ENCODE data around the gene TYRO3.
A peak's percentile ranks its signal among the peaks of the same experiment; 100 is the strongest.
"Not testable (repeated sequence)": the region's sequence is repeated elsewhere in the genome, so short reads cannot be mapped to it uniquely, and the experiment has no call there.

The TYRO3 gene

DNA sequence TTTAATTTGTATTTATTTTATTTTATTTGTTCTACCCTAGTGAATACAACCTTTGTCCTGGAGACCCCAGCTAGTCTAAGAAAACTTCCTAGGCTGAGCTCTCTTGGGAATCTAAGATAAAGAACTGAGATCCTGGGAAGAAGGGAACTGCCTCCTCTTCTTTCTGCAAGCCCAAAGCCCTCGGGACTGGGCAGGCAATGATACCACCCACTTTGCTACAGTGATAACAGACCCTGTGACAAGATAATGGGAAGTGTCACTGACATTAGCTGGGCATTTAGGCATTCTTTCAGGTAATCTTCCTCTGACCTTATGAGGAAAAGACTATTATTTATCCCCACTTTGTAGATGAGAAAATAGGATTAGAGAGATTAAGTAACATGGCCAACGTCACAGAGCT is 15.1 kb downstream of the TYRO3 start:
- DNase-seq (ENCODE audit: low spot score), result no peak

DNA sequence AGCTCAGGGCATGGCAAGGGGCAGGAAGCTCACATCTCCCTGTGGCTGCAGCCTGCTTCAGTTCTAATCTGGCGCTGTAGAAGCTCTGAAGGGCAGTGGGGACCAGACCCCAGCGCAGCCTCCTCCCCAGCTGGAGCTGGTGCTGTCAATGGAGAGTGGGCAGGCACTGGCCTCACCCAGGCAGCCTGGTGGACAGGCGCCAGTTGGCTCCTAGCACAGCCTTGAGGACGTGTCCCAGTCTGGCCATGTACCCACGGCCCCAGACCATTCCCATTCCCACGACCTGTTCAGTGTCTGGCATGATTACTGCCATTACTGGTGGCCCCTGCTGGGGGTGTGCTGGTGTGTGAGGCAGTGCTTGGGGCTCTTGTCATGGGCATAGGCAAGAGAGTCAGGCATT is 16.3 kb downstream of the TYRO3 start:
- no peak for DNase-seq (ENCODE audit: low spot score)

DNA sequence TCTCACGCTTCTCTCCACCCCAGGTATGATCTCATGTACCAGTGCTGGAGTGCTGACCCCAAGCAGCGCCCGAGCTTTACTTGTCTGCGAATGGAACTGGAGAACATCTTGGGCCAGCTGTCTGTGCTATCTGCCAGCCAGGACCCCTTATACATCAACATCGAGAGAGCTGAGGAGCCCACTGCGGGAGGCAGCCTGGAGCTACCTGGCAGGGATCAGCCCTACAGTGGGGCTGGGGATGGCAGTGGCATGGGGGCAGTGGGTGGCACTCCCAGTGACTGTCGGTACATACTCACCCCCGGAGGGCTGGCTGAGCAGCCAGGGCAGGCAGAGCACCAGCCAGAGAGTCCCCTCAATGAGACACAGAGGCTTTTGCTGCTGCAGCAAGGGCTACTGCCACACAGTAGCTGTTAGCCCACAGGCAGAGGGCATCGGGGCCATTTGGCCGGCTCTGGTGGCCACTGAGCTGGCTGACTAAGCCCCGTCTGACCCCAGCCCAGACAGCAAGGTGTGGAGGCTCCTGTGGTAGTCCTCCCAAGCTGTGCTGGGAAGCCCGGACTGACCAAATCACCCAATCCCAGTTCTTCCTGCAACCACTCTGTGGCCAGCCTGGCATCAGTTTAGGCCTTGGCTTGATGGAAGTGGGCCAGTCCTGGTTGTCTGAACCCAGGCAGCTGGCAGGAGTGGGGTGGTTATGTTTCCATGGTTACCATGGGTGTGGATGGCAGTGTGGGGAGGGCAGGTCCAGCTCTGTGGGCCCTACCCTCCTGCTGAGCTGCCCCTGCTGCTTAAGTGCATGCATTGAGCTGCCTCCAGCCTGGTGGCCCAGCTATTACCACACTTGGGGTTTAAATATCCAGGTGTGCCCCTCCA is 19.1 kb downstream of the TYRO3 start:
- DNase-seq (ENCODE audit: low spot score), result no peak

DNA sequence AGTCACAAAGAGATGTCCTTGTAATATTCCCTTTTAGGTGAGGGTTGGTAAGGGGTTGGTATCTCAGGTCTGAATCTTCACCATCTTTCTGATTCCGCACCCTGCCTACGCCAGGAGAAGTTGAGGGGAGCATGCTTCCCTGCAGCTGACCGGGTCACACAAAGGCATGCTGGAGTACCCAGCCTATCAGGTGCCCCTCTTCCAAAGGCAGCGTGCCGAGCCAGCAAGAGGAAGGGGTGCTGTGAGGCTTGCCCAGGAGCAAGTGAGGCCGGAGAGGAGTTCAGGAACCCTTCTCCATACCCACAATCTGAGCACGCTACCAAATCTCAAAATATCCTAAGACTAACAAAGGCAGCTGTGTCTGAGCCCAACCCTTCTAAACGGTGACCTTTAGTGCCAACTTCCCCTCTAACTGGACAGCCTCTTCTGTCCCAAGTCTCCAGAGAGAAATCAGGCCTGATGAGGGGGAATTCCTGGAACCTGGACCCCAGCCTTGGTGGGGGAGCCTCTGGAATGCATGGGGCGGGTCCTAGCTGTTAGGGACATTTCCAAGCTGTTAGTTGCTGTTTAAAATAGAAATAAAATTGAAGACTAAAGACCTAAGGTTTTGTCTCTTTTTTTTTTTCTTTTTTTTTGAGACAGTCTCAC is 19.8 kb downstream of the TYRO3 start:
- no peak for DNase-seq (ENCODE audit: low spot score)

DNA sequence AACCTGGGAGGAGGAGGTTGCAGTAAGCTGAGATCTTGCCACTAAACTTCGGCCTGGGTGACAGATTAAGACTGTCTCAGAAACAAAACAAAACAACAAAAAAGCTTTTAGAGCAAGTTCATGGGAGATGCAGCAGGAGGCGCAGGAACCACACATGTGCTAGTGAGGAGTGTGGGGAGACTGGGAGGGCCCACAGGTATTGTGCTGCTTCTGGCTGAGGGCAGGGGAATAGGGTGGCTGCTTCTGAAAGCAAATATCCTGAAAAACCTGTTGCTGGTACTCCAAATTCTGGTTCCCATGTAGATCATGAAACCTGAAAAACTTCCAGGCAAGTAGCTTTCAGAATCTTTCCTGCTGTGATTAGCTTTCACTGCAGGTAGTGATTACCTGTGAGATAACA is 22.1 kb downstream of the TYRO3 start:
- peak; percentile 46 for DNase-seq (ENCODE audit: low spot score)

DNA sequence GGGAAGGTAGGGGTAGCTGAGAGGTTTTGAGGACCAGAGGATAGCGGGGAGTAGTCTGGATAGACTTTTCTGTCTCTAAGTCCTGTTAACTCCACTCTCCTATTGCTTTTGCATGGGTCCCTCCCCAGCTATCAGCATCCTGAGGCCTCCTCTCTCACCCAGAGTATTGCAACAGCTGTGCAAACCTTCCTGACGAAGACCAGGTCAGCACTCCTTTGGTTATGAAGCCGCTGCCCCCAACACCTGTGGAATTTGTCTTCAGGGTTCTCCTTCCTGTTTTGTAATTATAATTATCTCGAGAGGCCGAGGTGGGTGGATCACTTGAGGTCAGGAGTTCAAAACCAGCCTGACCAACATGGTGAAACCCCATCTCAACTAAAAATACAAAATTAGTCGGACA is 24.8 kb downstream of the TYRO3 start:
- DNase-seq (ENCODE audit: low spot score), result no peak

DNA sequence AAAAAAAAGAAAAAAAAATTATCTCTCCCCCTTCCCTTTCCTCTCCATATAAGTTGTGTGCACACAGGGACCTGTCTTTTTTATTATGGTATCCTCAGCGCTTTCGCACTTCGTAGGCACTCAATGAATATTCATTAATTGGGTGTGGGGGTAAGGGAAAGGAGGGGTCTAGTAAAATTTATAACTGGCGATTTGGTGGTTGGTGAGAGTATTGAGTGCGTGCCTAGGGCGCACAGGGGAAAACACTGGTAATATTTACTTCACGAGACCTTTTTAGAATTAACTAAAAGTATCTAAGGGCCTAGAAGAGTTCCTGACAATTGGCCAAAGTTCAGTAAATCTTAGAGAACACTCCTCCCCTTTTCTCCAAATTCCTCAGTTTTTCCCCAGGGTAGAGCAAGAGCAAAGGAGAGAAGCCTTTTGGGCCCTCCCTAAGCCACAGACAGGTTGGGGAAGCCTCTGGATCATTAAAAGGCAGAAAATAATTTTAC is 25.7 kb downstream of the TYRO3 start:
- DNase-seq (ENCODE audit: low spot score), result no peak

DNA sequence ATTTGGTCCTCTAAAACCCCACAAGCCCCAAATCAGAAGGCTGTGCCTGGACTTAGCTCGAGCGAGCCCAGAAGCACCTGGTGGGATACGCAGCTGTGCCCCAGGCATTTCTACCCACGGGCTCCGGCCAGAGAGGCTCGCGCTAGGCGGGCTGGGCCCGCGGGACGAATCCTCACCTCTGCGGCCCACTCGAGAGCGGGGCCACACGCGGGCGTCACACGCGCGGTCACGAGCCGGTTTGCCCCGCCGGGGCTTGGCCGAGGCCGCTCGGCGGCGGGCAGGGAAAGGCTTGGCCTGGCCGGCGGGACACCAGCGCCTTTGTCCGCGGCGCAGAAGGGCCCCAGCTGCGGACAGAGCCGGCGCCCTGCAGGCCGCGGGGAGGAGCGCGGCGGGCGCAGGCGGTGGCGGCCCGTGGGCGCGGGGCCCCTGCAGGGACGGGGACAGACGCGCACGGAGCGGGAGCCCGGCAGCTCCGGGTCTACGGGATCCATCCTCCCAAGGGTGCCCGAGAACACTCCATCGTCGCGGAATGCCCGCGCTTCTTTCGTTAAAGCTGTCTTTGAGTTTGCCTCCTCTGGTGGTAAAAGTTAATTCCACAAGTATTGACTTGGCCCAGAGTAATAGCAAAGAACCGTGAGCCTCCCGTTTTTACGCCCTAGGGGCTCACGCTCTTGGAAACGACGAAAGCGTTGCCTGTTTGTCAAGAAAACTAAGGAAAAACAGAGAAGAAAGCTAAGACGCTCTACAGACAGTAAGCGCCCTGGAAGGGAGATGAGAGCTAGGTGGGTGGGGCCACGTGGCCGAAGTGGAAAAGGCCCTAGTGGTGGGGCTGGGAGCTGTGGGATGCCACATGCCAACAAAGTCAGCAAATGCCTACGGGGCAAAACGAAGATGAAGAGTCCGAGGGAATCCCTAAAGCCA is 26.4 kb downstream of the TYRO3 start:
- peak; percentile 51 for DNase-seq (ENCODE audit: low spot score)

DNA sequence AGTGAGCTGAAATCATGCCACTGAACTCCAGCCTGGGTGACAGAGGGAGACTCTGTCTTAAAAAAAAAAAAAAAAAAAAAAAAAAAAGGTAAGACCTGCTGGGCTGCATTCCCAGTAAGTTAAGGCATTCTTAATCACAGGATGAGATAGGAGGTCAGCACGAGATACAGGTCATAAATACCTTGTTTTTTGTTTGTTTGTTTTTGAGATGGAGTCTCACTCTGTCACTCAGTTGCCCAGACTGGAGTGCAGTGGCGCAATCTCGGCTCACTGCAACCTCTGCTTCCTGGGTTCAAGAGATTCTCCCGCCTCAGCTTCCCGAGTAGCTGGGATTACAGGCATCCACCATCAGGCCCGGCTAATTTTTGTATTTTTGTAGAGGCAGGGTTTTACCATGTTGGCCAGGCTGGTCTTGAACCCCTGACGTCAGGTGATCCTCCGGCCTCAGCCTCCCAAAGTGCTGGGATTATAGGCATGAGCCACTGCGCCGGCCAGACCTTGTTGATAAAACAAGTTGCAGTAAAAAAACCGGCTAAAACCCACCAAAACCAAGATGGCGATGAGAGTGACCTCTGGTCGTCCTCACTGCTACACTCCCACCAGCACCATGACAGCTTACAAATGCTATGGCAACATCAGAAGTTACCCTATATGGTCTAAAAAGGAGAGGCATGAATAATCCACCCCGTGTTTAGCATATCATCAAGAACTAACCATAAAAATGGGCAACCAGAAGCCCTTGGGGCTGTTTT is 27.7 kb downstream of the TYRO3 start:
- DNase-seq (ENCODE audit: low spot score), result not testable (repeated sequence)

DNA sequence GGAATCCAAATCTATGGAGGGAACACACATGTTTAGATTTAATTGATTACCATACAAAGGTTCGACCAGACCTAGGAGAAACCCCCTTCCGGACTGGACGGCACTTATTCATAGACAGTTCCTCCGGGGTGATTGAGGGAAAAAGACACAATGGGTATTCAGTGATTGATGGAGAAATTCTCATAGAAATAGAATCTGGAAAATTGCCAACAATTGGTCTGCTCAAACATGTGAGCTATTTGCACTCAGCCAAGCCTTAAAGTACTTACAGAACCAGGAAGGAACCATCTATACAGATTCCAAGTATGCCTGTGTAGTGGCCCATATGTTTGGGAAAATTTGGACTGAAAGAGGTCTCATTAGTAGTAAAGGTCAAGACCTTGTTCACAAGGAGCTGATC is 30.0 kb downstream of the TYRO3 start:
- not testable (repeated sequence) for DNase-seq (ENCODE audit: low spot score)

DNA sequence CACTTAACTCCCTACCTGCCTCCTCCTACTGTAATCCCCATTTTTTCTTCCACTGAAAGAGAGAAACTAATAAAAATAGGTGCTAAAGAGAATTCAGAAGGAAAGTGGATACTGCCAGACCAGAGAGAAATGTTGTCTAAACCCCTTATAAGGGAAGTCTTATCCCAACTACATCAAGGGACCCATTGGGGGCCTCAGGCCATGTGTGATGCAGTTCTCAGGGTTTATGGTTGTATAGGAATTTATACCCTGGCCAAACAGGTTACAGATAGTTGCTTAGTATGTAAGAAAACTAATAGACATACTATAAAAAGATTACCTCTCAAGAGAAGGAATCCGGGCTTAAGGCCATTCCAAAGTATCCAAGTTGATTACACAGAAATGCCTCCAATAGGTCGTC is 30.6 kb downstream of the TYRO3 start:
- not testable (repeated sequence) for DNase-seq (ENCODE audit: low spot score)

DNA sequence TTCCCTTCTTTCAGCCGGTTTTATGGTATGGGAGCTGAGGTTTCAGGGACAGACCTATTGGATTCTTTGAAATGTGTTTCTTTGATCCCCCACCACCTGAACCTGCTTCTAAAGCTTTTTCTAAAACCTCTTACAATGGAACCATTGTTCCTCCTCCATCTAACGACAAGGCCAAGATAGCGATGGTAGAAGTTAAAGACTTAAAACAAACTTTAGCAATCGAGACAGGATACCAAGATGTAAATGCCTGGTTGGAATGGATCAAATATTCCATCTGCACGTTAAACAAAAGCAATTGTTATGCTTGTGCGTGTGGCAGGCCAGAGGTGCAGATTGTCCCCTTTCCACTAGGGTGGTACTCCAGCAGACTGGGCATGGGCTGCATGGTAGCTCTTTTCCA is 32.2 kb downstream of the TYRO3 start:
- DNase-seq (ENCODE audit: low spot score), result not testable (repeated sequence)

DNA sequence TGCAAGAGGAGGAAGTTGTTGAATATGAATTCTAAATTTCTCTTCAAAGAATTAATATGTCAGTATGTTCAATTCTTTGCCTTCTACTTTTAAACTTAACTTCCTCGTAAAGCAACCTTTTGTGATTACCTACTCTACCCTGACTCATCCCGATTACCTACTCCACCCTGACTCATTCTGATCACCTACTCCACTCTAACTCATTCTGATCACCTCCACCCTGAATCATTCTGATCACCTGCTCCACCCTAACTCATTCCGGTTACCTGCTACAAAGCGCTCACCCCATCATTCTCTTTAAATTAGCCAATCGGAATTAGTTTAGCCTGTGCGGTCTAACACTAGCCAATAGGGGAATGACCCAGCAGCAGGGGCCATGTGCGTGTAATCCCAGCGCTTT is 33.7 kb downstream of the TYRO3 start:
- not testable (repeated sequence) for DNase-seq (ENCODE audit: low spot score)

DNA sequence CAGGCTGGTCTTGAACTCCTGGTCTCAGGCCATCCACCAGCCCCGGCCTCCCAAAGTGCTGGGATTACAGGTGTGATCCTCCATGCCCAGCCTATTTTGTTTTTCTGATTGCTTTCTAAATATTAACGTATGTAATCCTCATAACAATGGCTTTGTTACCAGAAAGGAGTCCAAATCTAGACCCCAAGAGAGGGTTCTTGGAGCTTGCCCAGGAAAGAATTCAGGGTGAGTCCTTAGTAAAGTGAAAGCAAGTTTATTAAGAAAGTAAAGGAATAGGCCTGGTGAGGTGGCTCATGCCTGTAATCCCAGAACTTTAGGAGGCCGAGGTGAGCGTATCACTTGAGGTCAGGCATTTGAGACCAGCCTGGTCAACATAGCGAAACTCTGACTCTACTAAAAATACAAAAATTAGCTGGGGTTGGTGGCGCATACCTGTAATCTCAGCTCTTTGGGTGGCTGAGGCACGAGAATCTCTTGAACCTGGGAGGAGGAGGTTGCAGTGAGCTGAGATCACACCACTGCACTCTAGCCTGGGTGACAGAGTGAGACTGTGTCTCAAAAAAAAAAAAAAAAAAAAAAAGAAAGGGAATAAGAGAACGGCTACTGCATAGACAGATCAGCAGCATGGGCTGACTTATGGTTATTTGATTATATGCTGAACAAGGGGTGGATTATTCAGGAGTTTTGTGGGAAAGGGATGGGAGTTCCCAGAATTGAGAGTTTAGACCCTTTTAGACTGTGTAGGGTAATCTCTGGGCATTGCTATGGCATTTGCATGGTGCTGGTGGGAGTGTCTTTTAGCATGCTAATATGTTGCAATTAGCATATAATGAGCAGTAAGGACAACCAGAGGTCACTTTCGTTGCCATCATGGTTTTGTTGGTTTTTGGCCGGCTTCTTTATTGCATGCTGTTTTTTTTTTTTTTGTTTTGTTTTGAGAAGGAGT is 36.1 kb downstream of the TYRO3 start:
- DNase-seq (ENCODE audit: low spot score), result no peak

DNA sequence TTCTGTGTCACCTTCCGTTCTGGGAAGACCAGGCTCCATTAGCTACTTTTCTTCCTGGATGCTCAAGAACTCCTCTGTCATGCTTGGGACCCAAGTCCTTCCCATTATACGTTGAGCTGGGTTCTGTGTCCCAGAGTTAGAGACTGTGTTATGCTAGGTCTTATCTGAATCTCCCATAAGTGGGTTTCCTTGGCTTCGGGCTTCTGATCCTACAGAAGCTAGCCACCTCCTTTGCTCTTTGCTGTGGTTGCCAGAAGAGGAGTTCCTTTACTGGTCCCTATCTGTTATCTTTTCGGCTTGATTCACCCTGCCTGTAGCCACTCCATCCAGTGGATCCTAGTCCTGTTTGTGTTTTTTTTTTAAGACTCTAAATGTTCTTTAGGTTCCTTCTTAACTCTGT is 38.0 kb downstream of the TYRO3 start:
- DNase-seq (ENCODE audit: low spot score), result no peak

DNA sequence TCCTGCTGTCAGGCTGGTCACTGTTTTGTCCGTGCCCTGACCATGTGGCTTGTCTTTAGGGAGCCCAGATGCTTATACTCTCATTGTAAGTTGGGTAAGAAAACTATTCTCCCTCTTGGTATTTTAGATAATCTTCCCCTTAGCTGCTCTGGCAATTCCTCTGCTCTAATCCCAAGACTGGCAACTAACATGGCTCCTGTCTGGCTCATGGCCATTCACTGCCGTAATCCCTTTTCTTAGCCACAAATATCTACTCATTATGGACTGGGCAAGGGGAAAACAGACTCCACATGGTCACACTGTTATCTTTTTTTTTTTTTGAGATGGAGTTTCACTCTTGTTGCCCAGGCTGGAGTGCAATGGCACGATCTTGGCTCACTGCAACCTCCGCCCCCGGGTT is 38.8 kb downstream of the TYRO3 start:
- DNase-seq (ENCODE audit: low spot score), result no peak

DNA sequence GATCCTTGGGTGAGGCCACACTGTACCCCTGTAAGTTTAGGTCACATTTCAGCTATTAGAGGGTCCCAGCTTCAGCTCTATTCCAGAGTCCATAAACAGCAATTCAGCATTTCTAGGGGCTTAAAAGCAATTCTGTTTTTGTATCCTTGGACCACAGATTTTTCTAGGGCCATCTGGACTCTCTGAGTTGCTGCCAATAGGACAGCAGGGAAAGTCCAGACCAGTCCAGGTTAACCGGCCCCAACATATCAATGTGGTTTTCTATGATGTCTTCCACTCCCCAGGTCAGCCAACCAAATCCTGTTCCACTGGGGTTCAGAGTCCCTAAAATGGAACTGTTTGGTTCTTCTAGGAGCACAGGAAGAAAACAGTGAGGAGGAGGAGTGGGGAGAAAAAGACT is 40.0 kb downstream of the TYRO3 start:
- no peak for DNase-seq (ENCODE audit: low spot score)

DNA sequence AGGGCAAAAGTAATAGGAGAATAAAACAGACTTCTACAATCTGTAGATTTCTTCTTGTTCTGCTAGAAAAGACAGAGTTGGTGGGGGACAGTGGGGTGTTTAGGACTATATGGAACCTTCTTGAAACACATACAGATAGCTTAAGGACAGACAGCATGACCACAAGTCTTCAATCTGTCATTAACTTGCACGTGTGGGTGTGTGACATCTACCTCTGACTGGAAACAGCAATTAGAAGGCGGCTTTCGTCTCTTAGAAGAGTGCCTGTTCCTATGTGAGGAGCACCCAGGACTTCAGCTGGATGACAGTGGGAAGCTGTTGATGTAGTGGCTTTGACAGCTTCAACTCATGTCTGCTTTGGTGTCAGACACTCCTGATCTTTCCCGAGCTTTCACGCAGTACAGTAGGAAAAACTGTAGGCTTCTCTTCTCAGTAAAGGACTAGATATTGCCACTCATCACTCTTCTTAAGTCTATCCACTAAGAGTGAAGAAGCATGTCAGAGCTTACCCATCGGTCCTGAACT is 44.5 kb downstream of the TYRO3 start:
- DNase-seq (ENCODE audit: low spot score), result no peak

DNA sequence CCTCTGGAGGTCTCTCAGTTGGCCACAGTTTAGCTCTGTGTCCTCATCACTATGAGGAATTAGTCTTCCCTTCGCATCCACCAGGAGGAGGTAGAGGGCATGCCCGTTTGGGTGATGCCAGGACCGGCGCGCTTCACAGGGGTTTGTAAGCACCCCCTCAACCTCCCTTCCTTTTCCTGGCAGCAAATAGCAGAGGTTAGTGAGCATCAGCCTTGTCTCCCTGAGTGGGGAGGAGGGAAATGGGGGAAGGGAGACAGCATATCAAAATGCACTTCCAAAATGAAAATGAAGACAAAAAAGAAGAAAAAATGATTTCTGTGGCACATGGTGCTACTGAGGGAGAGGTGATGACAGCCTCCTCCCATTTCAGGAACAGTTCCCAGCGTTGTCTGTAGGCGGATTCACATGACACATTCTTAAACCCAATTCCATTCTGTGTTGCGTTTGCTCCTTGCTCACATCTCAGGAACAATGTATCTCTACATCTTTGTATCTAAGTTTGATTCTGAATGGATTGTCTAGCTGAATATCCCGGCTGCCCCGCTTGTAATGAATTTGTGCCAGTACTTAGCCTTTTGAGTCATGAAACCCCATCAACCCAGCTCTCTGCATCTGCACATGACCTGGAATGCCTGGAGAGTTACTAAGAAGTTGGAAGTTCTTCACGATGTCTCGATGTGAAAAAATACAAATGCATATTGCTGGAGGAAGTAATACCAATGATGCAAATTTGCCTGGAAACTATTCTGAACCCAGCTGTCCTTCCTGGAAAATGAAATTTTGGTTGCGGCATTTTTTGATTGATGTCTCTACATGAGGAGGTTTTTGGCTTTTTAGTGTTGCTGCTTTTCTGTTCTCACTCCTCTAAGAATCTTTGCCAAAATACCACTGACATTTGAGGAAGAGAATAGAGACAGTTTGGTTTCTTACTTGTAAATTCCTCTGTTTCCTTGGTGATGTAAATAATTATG is 45.2 kb downstream of the TYRO3 start:
- DNase-seq (ENCODE audit: low spot score), result peak; percentile 82
